Measurements from ENCODE around the gene RNF227.
"Not testable (repeated sequence)": the region's sequence is repeated elsewhere in the genome, so short reads cannot be mapped to it uniquely, and the experiment has no call there.

RNF227 gene

GRCh38 chr17:7915611-7916384, at the start of gene RNF227:
Gene RNF227 (minus strand): TSS chr17:7916289. CDS start chr17:7916195, 94 bp downstream.
- DNase-seq: peak; percentile 52

DNA sequence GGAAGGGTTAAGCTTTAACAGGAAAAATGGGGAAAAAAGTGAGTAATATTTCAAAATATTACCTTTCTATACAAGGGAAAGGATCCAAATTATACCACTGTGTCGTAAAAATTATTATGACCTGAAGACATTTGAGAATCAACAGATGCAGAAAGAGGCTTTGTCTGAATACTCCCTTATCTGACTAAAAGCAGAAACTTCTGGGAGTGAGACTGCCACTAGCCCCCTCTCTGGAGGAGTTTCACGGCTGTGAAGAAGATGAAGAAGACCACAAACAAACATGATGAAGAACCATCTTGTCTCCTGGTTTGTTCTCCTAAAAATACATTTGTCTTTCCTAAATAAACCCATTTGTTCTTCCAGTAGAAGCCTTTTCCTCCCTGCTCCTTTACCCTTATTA, 45.3 kb upstream of the RNF227 start:
- no peak for DNase-seq

DNA sequence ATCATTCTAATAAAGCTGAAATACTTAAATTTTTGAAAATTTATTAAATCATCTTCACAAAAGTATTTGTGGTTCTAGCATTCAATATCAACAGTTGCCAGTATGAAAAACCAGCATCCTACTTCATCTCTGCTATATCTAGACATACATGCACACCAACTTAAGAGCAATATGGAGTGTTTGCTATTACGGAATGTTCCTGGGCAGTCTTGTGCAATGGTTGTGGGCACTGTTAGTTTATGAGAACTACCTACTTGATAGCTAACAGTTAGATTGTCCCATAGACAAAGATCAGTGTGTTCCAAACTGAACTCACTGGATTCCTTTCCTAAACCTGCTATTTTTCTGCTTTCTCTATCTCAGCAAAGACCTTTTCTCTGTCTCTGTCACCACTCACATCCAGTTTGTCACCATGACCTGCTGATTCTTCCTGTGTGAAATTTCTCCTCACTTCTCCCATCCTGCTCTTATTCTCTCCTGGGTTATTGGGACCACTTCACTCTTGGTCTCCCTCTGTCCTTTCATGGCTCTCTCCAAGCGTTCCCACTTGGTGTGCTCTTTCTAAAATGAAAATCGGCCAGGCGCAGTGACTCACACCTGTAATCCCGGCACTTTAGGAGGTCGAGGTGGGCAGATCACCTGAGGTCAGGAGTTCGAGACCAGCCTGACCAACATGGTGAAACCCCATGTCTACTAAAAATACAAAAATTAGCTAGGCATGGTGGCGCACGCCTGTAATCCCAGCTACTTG, 43.6 kb upstream of the RNF227 start:
- no peak for DNase-seq

- DNase-seq: no peak
Observed at GRCh38 chr17:7956228-7956965, 40.3 kb upstream of the RNF227 start.

DNA sequence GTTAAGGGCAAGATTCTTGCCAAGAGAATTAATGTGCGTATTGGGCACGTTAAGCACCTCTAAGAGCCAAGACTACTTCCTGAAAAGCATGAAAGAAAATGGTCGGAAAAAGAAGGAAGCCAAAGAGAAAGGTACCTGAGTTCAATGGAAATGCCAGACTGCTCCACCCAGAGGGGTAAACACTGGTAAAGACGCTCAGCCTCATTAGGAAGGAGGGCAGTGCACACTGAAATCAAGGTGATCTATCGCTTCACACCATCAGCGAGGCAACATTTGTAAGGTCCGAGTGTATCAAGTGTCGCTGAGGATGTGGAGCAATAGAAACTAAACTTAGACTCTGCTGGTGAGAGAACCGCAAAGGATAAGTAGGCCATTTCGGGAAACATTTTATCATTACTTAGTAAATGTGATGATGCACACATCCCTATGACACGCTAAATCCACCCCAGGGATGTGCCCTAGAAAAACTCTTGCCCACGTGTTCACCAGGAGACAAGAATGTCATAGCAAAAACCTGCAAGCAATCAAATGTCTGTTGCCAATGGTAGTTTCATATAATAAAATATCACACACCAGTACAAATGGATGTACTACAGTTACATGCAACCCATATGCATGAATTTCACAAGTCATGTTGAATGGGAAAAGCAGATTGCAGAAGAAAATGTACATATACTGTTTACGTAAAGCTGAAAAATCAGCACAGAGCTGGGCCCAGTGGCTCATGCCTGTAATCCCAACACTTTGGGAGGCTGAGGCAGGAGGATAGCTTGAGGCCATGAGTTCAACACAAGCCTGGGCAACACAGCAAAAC, 39.5 kb upstream of the RNF227 start:
- DNase-seq: no peak

DNA sequence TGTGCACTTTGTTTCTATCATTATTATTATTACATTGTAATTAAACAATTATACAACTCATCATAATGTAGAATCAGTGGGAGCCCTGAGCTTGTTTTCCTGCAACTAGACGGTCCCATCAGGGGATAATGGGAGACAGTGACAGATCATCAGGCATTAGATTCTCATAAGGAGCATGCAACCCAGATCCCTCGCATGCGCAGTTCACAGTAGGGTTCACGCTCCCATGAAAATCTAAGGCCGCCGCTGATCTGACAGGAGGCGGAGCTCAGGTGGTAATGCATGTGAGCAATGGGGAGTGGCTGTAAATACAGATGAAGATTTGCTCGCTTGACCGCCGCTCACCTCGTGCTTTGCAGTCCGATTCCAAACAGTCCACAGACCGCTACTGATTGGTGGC, 37.2 kb upstream of the RNF227 start:
- not testable (repeated sequence) for DNase-seq

GRCh38 chr17:7951143-7951792, 35.2 kb upstream of the RNF227 start:
- no peak for DNase-seq

GRCh38 chr17:7950578-7950977, 34.5 kb upstream of the RNF227 start:
- no peak for DNase-seq

- no peak for DNase-seq
Observed at GRCh38 chr17:7947651-7948050, 31.6 kb upstream of the RNF227 start.

GRCh38 chr17:7946441-7946840, 30.4 kb upstream of the RNF227 start:
- DNase-seq: no peak

DNA sequence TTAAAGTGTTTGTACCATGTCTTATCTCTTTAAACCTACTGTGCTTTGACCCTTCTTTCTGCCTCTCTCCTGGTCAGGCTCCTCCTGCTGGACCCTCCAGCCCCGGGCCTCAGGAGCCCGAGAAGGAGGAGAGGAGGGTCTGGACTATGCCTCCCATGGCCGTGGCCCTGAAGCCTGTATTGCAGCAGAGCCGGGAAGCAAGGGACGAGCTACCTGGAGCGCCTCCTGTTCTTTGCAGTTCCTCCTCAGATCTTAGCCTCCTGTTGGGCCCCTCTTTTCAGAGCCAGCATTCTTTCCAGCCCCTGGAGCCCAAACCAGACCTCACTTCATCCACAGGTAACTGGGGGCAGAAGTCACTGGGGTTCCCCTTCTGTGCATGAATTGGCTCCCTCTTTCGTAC, 29.6 kb upstream of the RNF227 start:
- no peak for DNase-seq

GRCh38 chr17:7944326-7944725, 28.2 kb upstream of the RNF227 start:
- DNase-seq: no peak

DNA sequence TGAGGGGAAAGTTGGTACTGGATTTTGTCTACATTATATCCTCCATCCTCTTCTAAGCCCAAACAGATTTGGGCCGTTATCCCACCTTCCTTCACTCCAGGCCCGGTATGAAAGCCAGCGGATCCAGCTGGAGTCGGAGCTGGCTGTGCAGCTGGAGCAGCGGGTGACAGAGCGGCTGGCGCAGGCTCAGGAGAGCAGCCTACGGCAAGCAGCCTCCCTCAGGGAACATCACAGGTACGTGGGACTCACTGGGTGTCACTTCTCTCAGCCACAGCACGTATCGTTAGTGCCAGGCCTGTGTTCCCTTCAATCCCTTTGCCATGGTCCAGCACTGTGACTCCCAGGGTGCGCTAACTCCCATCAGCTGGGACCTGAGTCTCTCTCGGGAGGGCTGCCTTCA, 27.2 kb upstream of the RNF227 start:
- DNase-seq: no peak

DNA sequence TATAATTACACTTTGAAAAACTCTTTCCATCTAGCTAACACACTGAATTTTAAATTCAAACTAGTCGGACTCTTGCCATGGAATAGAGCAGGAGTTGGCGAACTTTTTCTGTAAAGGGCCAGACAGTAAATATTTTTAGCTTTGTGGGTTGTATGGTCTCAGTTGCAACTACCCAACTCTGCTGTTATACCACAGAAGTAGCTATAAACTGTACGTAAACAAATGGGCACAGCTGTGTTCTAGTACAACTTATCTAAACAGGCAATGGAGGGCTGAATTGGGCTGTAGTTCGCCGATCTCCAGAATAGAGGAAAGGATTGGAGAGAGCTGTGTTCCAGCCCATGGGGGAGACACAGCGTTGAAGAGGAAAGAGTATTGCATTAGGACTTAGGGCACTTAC, 24.7 kb upstream of the RNF227 start:
- no peak for DNase-seq

DNA sequence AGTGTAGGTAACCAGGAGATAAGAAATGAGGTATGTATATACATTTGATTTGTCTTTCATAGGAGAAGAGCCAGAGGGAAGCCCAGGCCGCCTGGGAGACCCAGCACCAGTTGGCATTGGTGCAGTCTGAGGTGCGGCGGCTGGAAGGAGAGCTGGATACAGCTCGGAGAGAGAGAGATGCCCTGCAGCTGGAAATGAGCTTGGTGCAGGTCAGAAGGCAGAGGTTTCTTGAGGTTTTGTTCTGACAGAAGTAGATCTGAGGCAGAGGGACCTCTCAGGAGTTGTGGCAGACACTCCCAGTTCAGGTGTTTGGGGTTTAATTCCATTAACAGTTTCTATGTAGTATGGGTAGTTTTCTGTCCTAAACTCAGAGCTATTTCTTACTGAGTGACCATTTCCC, 23.9 kb upstream of the RNF227 start:
- no peak for DNase-seq

GRCh38 chr17:7935859-7936258, 19.8 kb upstream of the RNF227 start:
- no peak for DNase-seq

- DNase-seq: no peak
Observed at GRCh38 chr17:7932949-7933348, 16.9 kb upstream of the RNF227 start.

DNA sequence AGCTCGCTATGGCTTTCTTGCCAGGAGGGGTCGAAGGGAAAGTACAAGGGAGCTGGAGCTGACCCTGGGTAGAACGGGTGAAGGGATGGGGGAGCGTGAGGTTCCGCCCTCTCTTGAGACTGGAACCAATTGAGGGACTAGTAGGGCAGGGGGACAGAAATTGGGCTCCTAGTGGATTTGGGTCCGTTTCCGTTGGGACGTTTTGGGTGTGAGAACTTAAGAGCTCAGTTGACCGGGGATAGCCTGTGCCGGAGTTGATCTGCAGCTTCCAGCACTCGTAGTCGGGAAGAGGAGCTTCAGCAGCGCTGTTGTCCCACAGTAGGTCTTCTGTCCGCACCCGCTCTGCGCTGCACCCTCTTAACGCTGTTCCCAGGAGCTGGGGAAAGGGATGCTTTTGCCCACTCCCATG, 16.4 kb upstream of the RNF227 start:
- no peak for DNase-seq

- peak; percentile 62 for DNase-seq
Observed at GRCh38 chr17:7931709-7932482, 15.8 kb upstream of the RNF227 start, which contains the start of the genes CNTROB and TRAPPC1. Gene CNTROB (plus strand): TSS chr17:7932206. CDS start chr17:7933080, 874 bp downstream. Gene TRAPPC1 (minus strand): TSS chr17:7931946. CDS start chr17:7931829, 117 bp downstream.

DNA sequence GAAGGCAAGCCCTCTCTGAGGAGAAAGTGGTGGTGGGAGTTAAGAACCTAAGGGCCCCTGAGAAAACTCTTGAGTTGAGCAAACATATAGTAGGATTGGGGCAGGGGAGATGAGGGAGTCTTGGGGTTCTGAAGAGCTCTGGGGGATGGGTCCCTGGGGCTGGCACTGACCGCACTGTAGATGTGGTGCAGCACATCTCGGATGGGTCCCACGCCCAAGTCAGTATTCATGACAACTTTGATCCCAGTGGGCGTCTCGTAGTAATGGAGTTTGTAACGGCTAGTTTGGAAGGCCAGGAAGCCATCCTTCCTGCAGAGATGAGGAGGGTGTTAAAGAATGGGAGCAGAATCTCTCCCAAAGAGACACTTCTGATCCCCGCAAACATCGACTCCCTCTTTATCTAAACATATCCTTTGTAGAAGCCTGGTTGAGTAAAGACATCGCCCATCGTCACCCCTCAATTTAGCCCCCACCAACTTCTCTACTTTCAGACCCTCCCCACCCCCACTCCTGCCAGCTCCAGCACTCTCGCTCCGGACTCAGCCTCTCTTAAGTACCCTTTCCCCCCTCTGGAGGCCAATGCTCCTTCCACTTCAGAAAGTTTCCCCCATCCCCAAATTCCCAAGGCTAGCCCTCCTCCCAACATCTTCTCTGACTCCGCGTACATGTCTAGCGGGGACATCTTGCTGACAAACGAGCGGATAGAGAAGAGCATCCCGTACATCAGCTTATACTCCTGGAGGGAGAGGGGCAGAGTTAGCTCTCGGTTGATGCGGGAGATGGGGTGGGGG, 14.9 kb upstream of the RNF227 start:
- DNase-seq: no peak

Measured in NCI-H187 treated with DMSO at 0.1 percent for 48 hours (cell line).